Mucosa of stomach (tissue), 1 donor: ENCODE measurements around the gene PTPRE.

Source experiments
- H3K27me3 ChIP-seq: one replicate; pipeline ENCODE4 v1.7.0; 2013; ENCODE audit warnings: mild to moderate bottlenecking, low read length; ENCODE audit not compliant: control insufficient read depth, insufficient read depth
- H3K36me3 ChIP-seq: one replicate; pipeline ENCODE4 v1.7.0; 2013; ENCODE audit warnings: low read length; ENCODE audit not compliant: control insufficient read depth, insufficient read depth
- H3K4me1 ChIP-seq: one replicate; pipeline ENCODE4 v1.7.0; 2013; ENCODE audit warnings: mild to moderate bottlenecking, low read length; ENCODE audit not compliant: control insufficient read depth, insufficient read depth
- H3K4me3 ChIP-seq: one replicate; pipeline ENCODE4 v1.7.0; 2013; ENCODE audit warnings: low read length
- H3K9ac ChIP-seq: one replicate; pipeline ENCODE4 v1.7.0; 2013; ENCODE audit warnings: mild to moderate bottlenecking, low read length, moderate library complexity
- H3K9me3 ChIP-seq: one replicate; pipeline ENCODE4 v1.7.0; 2013; ENCODE audit warnings: mild to moderate bottlenecking, low read length, moderate library complexity; ENCODE audit not compliant: control insufficient read depth
- donor health status: Pancreatic carcinoma.

PTPRE gene

DNA sequence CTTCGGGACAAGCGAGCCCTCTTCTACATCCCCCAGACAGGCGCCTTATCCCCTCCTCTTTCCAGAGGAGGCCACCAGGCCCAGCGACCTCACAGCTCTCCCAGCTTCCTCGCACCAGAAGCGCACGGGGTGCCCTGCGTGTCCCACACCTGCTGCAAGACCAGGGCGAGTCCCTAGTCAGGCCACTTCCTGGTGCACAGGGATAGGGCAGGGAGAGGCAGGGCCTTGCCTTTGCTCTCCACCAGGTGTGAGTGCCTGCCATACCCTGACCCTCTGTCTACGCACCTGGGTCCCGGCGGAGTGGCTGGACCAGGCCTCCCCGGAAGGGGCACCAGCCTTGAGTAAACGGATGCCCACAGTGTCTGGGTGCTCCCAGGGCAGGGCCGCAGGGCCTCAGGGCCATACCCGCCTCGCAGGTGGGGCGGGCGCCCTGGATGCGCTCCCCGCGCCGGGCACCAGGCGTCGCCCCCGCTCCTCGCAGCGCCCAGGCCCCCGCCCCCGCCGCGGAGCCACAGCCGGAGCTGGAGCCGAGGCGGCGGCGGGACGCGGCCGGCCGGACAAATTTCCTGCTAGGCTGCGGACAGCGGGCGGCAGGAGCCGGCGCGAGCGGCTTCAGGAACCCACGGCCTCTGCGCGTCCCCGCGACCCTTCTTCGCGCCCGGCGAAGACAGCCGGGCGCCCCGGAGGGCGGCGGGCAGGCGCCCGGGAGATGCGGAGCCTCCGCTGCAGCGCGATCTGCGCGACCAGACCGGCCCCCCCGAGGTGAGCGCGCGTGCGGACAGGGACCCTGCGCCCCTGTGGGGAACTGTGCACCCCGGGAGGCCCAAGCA lies at the start of gene PTPRE:
TSS of gene PTPRE (plus strand) at position 556 of the 830 bp plus-strand sequence. CDS start 133,779 bp downstream, outside the sequence.
- no peaks in the 10 kb centered on the region for H3K9me3 ChIP-seq
- peak within 1 kb of the TSS; percentile 21 for H3K4me3 ChIP-seq
- peak within 1 kb of the TSS; percentile 79 for H3K9ac ChIP-seq
- H3K27me3 ChIP-seq, result no peaks in the 10 kb centered on the region
- no peaks in the 10 kb centered on the region for H3K36me3 ChIP-seq
- H3K4me1 ChIP-seq, result peaks cover 53% of the 10 kb centered on the region

GRCh38 chr10:127860592-127860991 lies 46.3 kb upstream of the PTPRE start:
- H3K9ac ChIP-seq, result no peak overlapping the region
- H3K4me1 ChIP-seq, result no peaks in the 10 kb centered on the region
- no peaks in the 10 kb centered on the region for H3K27me3 ChIP-seq
- H3K9me3 ChIP-seq, result no peaks in the 10 kb centered on the region
- H3K36me3 ChIP-seq, result no peaks in the 10 kb centered on the region
- no peak overlapping the region for H3K4me3 ChIP-seq

DNA sequence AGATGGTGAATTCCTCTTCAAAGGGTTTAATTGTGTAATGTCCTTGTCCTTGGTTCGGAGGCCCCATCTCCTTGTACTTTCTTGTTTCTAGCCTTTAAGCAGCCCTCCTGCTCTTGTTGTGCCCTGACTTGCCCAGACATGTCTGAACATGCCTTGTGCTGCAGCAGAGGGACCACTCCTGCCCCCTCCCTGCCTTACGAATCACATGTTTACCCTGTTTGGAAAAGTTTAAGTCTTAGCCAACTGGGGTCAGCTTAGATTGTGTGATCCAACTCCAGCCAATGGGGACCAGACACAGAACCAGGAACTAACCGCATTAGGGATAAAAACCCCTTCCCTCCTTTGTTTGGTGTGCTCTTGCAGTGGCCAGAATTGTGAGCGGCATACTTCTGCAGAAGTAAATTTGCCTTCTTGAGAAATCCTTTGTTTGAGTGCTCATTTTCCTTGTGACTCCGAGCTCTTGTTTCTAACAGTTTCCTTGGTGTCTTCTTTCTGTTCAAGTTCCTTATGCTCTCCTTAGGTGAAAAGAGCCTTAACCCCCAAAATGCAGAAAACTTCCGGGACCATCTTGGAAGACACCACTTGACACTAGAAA lies 43.6 kb upstream of the PTPRE start:
- no peaks in the 10 kb centered on the region for H3K36me3 ChIP-seq
- no peak overlapping the region for H3K9ac ChIP-seq
- no peak overlapping the region for H3K4me3 ChIP-seq
- H3K27me3 ChIP-seq, result no peaks in the 10 kb centered on the region
- H3K4me1 ChIP-seq, result peaks cover 13% of the 10 kb centered on the region
- no peaks in the 10 kb centered on the region for H3K9me3 ChIP-seq

DNA sequence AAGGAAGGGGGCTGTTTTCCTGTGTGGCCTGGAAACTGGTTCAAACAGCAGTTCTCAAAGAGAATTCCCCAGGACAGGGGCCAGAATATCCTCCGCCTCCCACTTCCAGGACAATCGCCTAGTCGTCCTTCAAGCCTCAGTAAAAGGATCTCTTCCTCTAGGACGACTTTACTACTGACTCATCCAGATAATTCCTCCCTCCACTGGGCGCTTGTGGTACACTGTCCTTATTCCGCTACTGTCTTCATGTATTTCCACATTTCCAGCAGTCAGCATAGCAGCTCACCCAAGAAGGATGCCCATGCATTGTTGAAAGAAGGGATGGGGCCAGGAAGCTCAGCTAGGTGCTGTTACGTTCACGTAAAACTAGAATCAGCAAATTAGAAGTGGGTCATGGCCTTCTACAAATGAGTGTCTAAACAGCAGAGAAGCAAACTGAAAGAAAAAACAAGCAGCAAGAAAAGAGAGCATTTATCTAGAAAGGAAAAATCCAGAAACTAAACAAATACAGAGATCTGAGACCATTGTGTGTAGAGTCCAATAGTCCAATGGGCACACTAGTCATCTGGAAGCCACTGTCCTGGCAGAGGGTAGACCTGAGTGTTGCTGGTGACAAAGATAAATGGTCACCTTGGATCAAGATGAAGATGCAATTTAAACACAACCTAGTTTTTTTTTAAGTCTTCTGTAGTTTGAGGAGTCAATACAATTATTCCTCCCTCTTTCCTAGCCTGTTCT lies 40.5 kb upstream of the PTPRE start:
- Histone ChIP-seq H3K9ac (no peak overlapping the region), H3K36me3 (no peaks in the 10 kb centered on the region), H3K27me3 (no peaks in the 10 kb centered on the region), H3K4me3 (no peak overlapping the region), H3K9me3 (no peaks in the 10 kb centered on the region), H3K4me1 (peaks cover 15% of the 10 kb centered on the region)

DNA sequence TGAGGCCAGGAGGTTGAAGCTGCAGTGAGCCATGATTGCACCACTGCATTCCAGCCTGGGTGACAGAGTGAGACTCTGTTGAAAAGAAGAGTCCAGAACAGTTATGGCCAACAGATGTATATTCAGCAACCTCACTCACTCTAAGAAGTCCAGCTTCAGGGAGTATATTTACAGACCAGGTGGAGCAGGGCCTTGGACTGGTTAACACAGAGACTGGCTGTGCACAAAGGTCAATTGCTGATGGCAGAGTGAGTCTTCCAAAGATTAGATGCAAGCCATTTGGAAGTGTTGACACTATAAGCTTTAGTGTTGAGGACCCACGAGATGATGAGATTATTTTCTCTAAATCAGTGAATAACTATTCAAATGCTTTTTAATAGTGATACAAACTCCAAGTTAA lies 39.1 kb upstream of the PTPRE start:
- H3K4me3 ChIP-seq, result no peak overlapping the region
- no peaks in the 10 kb centered on the region for H3K27me3 ChIP-seq
- no peak overlapping the region for H3K9ac ChIP-seq
- no peaks in the 10 kb centered on the region for H3K36me3 ChIP-seq
- H3K9me3 ChIP-seq, result no peaks in the 10 kb centered on the region
- peaks cover 28% of the 10 kb centered on the region for H3K4me1 ChIP-seq

- Histone ChIP-seq H3K4me1 (peaks cover 36% of the 10 kb centered on the region), H3K36me3 (no peaks in the 10 kb centered on the region), H3K9me3 (no peaks in the 10 kb centered on the region), H3K9ac (no peak overlapping the region), H3K27me3 (no peaks in the 10 kb centered on the region), H3K4me3 (no peak overlapping the region)
These were observed 37.6 kb upstream of the PTPRE start for GRCh38 chr10:127869329-127869728.

GRCh38 chr10:127871631-127872010 lies 35.3 kb upstream of the PTPRE start:
- Histone ChIP-seq H3K36me3 (no peaks in the 10 kb centered on the region), H3K9ac (no peak overlapping the region), H3K4me3 (no peak overlapping the region), H3K27me3 (no peaks in the 10 kb centered on the region), H3K4me1 (peaks cover 28% of the 10 kb centered on the region), H3K9me3 (no peaks in the 10 kb centered on the region)

DNA sequence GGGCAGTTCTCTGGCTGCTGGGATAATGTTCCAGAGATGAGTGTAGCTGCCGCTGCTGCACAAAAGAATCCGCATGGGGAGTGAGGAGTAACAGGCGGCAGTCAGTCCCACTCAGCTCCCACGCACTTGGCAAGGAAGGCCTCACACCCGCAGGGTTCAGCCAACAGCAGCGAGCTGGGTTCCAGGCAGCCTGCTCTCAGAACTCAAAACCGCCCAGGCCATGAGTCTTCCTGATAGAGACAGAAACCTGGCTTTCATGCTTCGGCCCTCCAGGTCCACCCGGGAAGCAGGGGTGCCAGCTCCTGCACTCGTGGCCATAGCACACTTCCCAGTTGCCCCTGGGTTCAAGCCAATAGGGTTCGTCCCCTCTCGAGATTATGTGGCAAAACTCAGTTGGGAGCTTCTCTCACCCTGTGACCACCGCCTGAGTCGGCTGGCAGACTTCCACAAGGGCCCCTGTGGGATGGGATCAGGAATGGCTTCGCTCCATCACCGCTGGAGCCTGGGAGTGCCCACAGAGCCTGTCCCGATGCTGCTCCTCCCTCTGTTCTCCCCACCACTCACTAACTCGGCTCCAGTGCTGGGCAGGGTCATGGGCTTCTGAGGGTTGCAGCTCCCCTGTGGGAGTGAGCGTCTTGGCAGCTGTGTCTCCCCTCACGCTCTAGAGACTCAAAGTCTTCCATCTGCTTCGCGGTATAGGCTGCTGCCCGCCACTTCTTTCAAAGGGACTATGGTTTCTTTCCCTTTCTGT lies 34.7 kb upstream of the PTPRE start:
- H3K4me1 ChIP-seq, result peaks cover 26% of the 10 kb centered on the region

DNA sequence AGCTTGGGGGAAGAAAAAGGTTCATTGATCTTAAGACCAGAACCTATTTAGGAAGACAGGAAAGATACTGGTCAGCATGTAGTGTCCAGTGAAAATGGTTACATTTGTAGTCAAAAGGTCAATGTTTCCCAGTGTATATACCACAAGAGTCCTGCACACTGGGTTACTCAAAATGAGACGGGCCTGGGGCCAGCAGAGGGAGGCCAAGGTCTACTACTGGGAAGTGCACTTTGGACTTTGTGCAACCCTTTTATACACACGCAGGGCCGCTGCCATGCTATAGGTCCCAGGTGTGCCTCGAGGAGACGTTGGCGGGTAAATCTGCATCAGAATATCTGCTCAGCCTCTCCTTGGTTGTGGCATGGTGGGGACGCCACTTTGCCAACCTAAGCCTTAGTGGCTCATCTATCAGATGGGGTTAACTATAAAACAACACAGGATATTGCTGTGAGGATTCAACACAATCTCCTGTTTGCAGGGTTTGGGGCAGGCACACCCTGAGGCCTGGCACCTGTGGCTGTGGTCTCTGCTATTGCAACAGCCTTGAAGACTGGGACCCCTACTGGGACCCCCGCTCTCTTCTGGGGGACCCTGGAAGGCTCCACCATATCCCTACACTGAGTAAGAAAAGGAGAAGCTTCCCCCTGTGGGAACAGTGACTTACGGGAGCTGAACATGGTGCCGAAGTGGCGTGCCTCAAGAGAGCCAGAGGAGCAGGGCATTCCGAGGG lies 33.9 kb upstream of the PTPRE start:
- Histone ChIP-seq H3K9me3 (no peaks in the 10 kb centered on the region), H3K4me1 (peaks cover 26% of the 10 kb centered on the region), H3K27me3 (no peaks in the 10 kb centered on the region), H3K9ac (no peak overlapping the region), H3K4me3 (no peak overlapping the region), H3K36me3 (no peaks in the 10 kb centered on the region)

More for the DNA sequence above, 34.7 kb upstream of the PTPRE start:
- Histone ChIP-seq H3K36me3 (no peaks in the 10 kb centered on the region), H3K9me3 (no peaks in the 10 kb centered on the region), H3K27me3 (no peaks in the 10 kb centered on the region), H3K9ac (no peak overlapping the region), H3K4me3 (no peak overlapping the region)

DNA sequence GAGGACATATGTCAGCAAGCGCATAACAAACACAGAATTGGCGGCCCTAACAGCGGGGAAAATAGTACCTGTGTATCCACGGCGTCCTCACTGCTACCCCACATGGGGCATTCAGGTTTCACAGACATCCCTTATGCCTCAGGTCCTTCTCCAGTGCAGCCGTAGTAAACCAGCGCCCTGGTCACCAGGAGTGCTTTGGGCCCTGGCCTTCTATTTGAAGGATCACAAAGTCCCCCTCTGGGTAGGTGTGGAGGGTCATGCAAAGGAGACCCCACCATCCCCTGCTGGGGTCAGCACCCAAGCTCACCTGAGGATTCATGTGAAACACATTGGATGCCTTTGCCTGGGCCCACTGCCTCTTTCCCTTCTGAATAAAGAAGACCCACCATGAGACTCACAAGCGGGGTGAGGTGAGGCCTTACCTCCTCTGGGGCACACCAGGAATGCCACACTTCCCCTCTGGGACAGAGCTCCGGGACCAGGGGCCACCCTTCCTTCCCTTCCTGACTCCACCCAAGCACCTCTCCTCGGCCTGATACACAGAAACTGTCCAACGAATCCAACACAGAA lies 32.9 kb upstream of the PTPRE start:
- Histone ChIP-seq H3K27me3 (no peaks in the 10 kb centered on the region), H3K4me1 (peaks cover 26% of the 10 kb centered on the region), H3K4me3 (no peak overlapping the region), H3K9me3 (no peaks in the 10 kb centered on the region), H3K36me3 (no peaks in the 10 kb centered on the region), H3K9ac (no peak overlapping the region)
